Liver (tissue), 9 donors: Measurements from ENCODE around the gene ATP6V0E2. TPM values are rescaled to one million over a fixed set of nuclear protein-coding genes. Genes with fewer than 3 reads are reported as not detected.

Experiments used
- DNase-seq: peaks from one replicate; pipeline ENCODE4 v3.0.0-alpha.2; 2017; ENCODE audit warnings: low spot score
- H3K27ac ChIP-seq, 2 donors: one replicate each; pipeline ENCODE4 v1.7.0; 2013; ENCODE audit warnings: inconsistent platforms in 2 of 2, low read length in 2 of 2, control low read depth in 1 of 2, low read depth in 1 of 2, mild to moderate bottlenecking in 1 of 2
- H3K27me3 ChIP-seq, 4 donors: one replicate each; pipeline versions ENCODE4 v1.6.1 to v1.7.0; 2013; ENCODE audit warnings: low read length in 3 of 4, inconsistent platforms in 1 of 4, mild to moderate bottlenecking in 1 of 4, moderate library complexity in 1 of 4; ENCODE audit not compliant: control insufficient read depth in 4 of 4, insufficient read depth in 4 of 4
- H3K36me3 ChIP-seq, 4 donors: one replicate each; pipeline versions ENCODE4 v1.6.1 to v1.7.0; 2013; ENCODE audit warnings: low read length in 3 of 4, mild to moderate bottlenecking in 3 of 4, low read depth in 1 of 4, moderate library complexity in 1 of 4; ENCODE audit not compliant: control insufficient read depth in 4 of 4, insufficient read depth in 3 of 4
- H3K4me1 ChIP-seq, 4 donors: one replicate each; pipeline versions ENCODE4 v1.6.1 to v1.7.0; 2013; ENCODE audit warnings: low read length in 3 of 4, mild to moderate bottlenecking in 3 of 4, moderate library complexity in 1 of 4; ENCODE audit not compliant: control insufficient read depth in 4 of 4, insufficient read depth in 4 of 4
- H3K4me3 ChIP-seq, 3 donors: one replicate each; pipeline versions ENCODE4 v1.6.1 to v1.7.0; 2013; ENCODE audit warnings: low read length in 3 of 3, control low read depth in 1 of 3, low read depth in 1 of 3, mild to moderate bottlenecking in 1 of 3
- H3K9ac ChIP-seq, 2 donors: one replicate each; pipeline ENCODE4 v1.7.0; 2013; ENCODE audit warnings: low read length in 2 of 2, mild to moderate bottlenecking in 2 of 2, moderate library complexity in 2 of 2, control low read depth in 1 of 2, low read depth in 1 of 2
- H3K9me3 ChIP-seq, 4 donors: one replicate each; pipeline versions ENCODE4 v1.6.1 to v1.7.0; 2013; ENCODE audit warnings: low read length in 3 of 4; ENCODE audit not compliant: control insufficient read depth in 4 of 4
- FOXA1 ChIP-seq: IDR thresholded peaks from 2 replicates; pipeline ENCODE4 v1.6.1; 2016; ENCODE audit warnings: antibody characterized with exemption
- GABPA ChIP-seq, 2 donors: IDR thresholded peaks in 1 of 2; conservative IDR thresholded peaks in 1 of 2; 2 replicates each; pipeline ENCODE4 v1.6.1; 2016; ENCODE audit warnings: antibody characterized with exemption in 2 of 2, mild to moderate bottlenecking in 1 of 2, moderate library complexity in 1 of 2
- HNF4A ChIP-seq, 2 donors: conservative IDR thresholded peaks; 2 replicates each; pipeline ENCODE4 v1.6.1; 2016; ENCODE audit warnings: antibody characterized with exemption in 2 of 2, mild to moderate bottlenecking in 2 of 2
- HNF4G ChIP-seq: IDR thresholded peaks from 2 replicates; pipeline ENCODE4 v1.6.1; 2016; ENCODE audit warnings: antibody characterized with exemption
- RAD21 ChIP-seq, 2 donors: IDR thresholded peaks; 2 replicates each; pipeline ENCODE4 v1.6.1; 2016; ENCODE audit warnings: antibody characterized with exemption in 2 of 2, mild to moderate bottlenecking in 2 of 2
- RXRA ChIP-seq, 2 donors: IDR thresholded peaks; 2 replicates each; pipeline ENCODE4 v1.6.1; 2017 to 2018; ENCODE audit warnings: antibody characterized with exemption in 2 of 2, mild to moderate bottlenecking in 1 of 2
- SP1 ChIP-seq: IDR thresholded peaks from 2 replicates; pipeline ENCODE4 v1.6.1; 2018; ENCODE audit warnings: antibody characterized with exemption, mild to moderate bottlenecking
- WGBS: extraction: QIAGEN DNeasy Blood & Tissue Kit; methylation state at CpG from one replicate; pipeline ENCODE4 v1.1.7; 2013; 5-methylcytosine and 5-hydroxymethylcytosine counted together
- polyA plus RNA-seq, 2 donors: library from polyadenylated mRNA; stranded (reverse) in 1 of 2; unstranded in 1 of 2; fragments of 200-250 nt in 1 of 2; fragments of >200 nt in 1 of 2; fragmentation: Nextera tagmentation in 1 of 2; extraction: Ambion mirVana in 1 of 2; gene quantifications; one replicate each; pipeline versions ENCODE4 v1.2.1 to v1.2.3, GENCODE V29; 2013 to 2015
- total RNA-seq, 2 donors: library from RNA; depleted of rRNA; stranded (reverse); fragments of >200 nt; gene quantifications; one replicate each; pipeline ENCODE4 v1.2.3, GENCODE V29; 2014
- TF ChIP-seq, protein P1 (sequence below): IDR thresholded peaks from 2 replicates; pipeline ENCODE4 v1.6.1; 2016; ENCODE audit warnings: antibody characterized with exemption, mild to moderate bottlenecking
- TF ChIP-seq, protein P2 (sequence below): IDR thresholded peaks from 2 replicates; pipeline ENCODE4 v1.6.1; 2016; ENCODE audit warnings: antibody characterized with exemption
- TF ChIP-seq, protein P3 (sequence below): IDR thresholded peaks from 2 replicates; pipeline ENCODE4 v1.6.1; 2016; ENCODE audit warnings: antibody characterized with exemption
- TF ChIP-seq, protein P4 (sequence below): fragments of 150-350 bp; IDR thresholded peaks from 2 replicates; pipeline ENCODE4 v1.5.1; 2017; ENCODE audit warnings: improper control_type of control experiment, low read depth, low read length; ENCODE audit not compliant: missing input control
- donor health status: healthy.
- donor health status: healthy.
- donor health status: healthy.
- donor health status: healthy.
- donor health status: healthy.

ATP6V0E2 gene
- total and polyA plus RNA-seq, 4 donors = 9.8 to 77.1 (median 47.5) TPM

DNA sequence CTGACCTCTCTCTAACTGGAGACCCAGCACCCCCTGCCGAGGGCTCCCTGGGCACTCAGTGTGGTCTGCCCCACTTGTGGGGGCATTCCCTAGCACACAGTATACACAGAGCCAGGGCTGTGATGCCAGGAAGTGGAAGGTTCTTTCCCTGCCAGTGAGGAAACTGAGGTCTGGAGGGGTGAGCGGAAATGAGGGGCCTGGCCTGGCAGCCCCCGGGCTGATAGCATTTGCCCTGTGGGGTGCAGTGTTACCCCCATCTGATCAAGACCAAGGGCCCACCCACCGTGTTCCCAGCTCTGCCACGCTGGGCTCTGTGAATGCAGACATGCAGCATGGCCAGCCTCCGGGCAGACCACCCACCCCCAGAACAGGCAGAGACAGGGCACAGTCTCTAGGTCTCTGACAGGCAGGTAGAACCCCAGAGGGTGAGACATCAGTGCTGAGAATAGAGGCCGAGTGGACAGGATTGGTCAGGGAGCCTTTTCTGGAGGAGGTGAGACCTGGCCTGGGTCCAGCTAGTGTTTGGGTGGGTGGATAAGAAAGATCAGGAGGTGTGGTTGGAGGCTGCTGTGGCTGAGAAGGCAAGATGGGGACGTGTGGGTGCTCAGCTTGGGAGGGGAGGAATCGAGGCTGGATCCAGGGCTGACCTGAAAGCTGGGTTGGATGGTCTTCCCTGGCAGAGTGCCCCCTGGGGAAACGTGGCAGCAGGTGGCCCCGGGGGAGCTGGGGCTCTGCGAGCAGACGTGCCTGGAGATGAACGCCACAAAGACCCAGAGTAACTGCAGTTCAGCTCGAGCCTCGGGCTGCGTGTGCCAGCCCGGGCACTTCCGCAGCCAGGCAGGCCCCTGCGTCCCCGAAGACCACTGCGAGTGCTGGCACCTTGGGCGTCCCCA is 46.4 kb upstream of the ATP6V0E2 start:
- 92% methylated on average over 23 of the region's 23 CpGs for WGBS
- no peak for DNase-seq

DNA sequence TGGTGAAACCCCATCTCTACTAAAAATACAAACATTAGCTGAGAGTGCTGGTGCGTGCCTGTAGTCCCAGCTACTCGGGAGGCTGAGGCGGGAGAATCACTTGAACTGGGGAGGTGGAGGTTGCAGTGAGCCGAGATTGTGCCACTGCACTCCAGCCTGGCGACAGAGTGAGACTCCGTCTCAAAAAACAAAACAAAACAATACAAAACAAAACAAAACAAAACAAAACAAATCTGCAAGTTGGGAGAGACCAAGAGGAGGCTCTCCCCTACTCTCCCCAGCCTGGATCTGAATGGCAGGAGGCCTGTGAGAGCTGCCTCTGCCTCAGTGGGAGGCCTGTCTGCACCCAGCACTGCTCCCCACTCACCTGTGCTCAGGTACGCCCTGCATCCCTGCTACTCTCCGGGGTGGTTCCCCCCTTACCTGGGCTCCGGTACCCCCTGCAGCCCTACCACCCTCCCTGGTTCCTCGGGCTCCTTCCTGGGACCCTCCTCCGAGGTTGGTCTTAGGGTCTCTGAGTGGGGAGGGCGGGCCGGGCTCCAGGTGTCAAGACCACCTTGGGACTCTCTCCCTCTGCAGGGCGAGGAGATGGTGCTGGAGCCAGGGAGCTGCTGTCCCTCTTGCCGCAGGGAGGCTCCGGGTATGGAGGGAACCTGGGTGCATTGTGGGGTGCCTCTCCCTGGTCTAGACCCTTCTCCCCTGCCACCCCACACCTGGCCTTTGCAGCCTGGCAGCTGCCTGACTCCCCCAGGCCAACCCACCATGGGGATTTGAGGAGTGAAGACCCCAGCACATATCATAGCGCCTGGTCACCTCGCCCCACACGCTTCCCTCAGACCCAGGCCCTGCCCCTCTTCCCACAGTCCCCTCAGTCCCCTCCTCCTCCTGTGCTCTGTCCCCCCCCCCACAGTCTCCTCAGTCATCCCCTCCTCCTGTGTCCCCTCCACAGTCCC is 45.1 kb upstream of the ATP6V0E2 start:
- Histone ChIP-seq H3K36me3 (peaks cover 0 to 2% (median 0%) of the 10 kb centered on the region in 4 donors), H3K27ac (no peak overlapping the region), H3K9ac (no peak overlapping the region), H3K4me1 (no peaks in the 10 kb centered on the region), H3K9me3 (no peaks in the 10 kb centered on the region), H3K27me3 (no peaks in the 10 kb centered on the region), H3K4me3 (no peak overlapping the region)
- 92% methylated on average over 19 of the region's 19 CpGs for WGBS
- DNase-seq = no peak
- no peak for TF ChIP-seq SP1
- TF ChIP-seq, protein P1, sequence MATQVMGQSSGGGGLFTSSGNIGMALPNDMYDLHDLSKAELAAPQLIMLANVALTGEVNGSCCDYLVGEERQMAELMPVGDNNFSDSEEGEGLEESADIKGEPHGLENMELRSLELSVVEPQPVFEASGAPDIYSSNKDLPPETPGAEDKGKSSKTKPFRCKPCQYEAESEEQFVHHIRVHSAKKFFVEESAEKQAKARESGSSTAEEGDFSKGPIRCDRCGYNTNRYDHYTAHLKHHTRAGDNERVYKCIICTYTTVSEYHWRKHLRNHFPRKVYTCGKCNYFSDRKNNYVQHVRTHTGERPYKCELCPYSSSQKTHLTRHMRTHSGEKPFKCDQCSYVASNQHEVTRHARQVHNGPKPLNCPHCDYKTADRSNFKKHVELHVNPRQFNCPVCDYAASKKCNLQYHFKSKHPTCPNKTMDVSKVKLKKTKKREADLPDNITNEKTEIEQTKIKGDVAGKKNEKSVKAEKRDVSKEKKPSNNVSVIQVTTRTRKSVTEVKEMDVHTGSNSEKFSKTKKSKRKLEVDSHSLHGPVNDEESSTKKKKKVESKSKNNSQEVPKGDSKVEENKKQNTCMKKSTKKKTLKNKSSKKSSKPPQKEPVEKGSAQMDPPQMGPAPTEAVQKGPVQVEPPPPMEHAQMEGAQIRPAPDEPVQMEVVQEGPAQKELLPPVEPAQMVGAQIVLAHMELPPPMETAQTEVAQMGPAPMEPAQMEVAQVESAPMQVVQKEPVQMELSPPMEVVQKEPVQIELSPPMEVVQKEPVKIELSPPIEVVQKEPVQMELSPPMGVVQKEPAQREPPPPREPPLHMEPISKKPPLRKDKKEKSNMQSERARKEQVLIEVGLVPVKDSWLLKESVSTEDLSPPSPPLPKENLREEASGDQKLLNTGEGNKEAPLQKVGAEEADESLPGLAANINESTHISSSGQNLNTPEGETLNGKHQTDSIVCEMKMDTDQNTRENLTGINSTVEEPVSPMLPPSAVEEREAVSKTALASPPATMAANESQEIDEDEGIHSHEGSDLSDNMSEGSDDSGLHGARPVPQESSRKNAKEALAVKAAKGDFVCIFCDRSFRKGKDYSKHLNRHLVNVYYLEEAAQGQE = no peak
- TF ChIP-seq FOXA1 = no peak
- no peak for TF ChIP-seq HNF4A (conservative IDR thresholded peaks at IDR 0.05)
- no peak for TF ChIP-seq HNF4G
- TF ChIP-seq, protein P2, sequence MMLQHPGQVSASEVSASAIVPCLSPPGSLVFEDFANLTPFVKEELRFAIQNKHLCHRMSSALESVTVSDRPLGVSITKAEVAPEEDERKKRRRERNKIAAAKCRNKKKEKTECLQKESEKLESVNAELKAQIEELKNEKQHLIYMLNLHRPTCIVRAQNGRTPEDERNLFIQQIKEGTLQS = no peak
- TF ChIP-seq, protein P3, sequence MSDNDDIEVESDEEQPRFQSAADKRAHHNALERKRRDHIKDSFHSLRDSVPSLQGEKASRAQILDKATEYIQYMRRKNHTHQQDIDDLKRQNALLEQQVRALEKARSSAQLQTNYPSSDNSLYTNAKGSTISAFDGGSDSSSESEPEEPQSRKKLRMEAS = no peak
- TF ChIP-seq, protein P4, sequence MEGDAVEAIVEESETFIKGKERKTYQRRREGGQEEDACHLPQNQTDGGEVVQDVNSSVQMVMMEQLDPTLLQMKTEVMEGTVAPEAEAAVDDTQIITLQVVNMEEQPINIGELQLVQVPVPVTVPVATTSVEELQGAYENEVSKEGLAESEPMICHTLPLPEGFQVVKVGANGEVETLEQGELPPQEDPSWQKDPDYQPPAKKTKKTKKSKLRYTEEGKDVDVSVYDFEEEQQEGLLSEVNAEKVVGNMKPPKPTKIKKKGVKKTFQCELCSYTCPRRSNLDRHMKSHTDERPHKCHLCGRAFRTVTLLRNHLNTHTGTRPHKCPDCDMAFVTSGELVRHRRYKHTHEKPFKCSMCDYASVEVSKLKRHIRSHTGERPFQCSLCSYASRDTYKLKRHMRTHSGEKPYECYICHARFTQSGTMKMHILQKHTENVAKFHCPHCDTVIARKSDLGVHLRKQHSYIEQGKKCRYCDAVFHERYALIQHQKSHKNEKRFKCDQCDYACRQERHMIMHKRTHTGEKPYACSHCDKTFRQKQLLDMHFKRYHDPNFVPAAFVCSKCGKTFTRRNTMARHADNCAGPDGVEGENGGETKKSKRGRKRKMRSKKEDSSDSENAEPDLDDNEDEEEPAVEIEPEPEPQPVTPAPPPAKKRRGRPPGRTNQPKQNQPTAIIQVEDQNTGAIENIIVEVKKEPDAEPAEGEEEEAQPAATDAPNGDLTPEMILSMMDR = no peak
- no peak for TF ChIP-seq RAD21 (IDR thresholded peaks at IDR 0.05)
- TF ChIP-seq RXRA (IDR thresholded peaks at IDR 0.05) = no peak
- TF ChIP-seq GABPA (IDR thresholded peaks at IDR 0.05 in 1 of 2, conservative IDR thresholded peaks at IDR 0.05 in 1 of 2) = no peak

More for the DNA sequence above, 46.4 kb upstream of the ATP6V0E2 start:
- Histone ChIP-seq H3K27ac (no peak overlapping the region), H3K9ac (no peak overlapping the region), H3K27me3 (no peaks in the 10 kb centered on the region), H3K4me1 (peaks cover 0 to 4% (median 1%) of the 10 kb centered on the region in 4 donors), H3K36me3 (peaks cover 0 to 2% (median 0%) of the 10 kb centered on the region in 4 donors), H3K9me3 (no peaks in the 10 kb centered on the region), H3K4me3 (no peak overlapping the region)
- TF ChIP-seq RAD21 (IDR thresholded peaks at IDR 0.05) = no peak
- TF ChIP-seq, protein P4 = no peak
- TF ChIP-seq, protein P1 = no peak
